H54 (cell line): ENCODE data around the gene CAD.

ENCODE experiments used
- DNase-seq: peaks from one replicate; pipeline ENCODE4 v3.0.0; 2011; ENCODE audit warnings: low spot score, mixed read lengths; ENCODE audit not compliant: insufficient read length
- FAIRE-seq: peaks from 3 replicates; lab custom pipeline; 2011; peaks lifted over from hg19 to GRCh38; lab: Jason Lieb, UNC
- POLR2A ChIP-seq: IDR thresholded peaks from 2 replicates; pipeline ENCODE4 v1.6.1; 2011; ENCODE audit warnings: low read depth, mild to moderate bottlenecking, low read length

The CAD gene

DNA sequence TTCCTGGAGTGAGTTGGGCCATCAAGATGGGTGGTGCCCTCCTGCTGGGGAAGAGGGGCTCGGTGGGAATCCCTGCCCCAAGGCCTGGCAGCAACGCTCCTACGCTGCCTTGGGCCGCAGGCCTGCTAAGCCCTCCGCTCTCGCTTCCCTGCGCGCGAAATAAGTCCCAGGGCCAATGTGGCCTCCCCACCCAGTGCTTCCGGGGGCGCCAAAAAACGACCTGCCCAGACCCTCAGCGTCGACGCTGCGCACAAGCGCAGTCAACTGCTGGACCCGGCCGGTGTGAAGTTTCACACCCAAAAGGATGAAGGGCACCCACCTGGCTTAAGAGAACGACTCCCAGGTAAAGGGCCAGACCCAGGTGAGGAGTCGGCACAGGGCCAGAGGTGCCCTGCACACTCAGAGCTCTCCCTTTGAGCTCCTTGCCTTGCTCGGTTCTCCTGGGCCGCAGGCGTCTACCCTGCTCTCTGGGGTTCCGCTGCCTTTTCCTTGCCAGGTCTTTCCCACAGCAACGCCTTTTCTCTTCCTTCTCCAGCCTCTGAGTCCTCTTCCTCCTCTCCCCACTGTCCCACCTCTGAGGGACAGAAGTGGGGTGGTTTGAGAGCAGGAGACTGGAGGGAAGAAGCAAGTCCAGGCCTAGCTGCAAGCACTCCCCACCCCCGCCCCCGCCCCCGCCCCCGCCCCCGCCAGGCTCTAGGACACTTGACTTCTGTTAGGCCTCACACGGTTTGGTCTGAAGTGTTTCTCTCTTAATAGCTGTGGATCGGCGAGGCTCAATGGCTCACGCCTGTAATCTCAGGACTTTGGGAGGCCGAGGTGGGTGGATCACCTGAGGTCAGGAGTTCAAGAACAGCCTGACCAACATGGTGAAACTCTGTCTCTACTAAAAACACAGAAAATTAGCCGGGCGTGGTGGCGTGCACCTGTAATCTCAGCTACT lies 58.3 kb downstream of the CAD start, which contains the start of gene DNAJC5G:
DNAJC5G (plus strand) TSS at position 223 of the 940 bp plus-strand sequence. CDS start 1,296 bp downstream, outside the sequence.
- no peak for TF ChIP-seq POLR2A
- no peak for FAIRE-seq
- no peak for DNase-seq

DNA sequence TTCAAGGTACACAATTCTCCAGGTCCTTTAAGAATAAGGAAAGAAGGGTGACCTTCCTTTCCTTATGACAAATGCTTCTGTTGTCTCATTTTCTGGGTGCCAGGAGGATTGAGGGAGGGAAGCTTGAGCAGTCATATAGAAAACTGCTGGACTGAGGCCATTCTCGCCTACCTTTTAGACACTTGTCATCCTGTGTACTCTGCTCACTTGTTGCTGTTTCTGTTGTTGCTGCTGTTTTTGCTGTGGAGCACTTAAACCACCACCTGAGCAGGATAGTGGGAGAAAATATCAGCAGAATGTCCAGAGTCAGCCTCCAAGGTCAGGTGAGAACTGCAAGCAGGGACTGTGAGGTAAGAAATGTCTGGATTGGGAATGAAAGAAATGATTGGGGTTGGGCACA lies 60.8 kb downstream of the CAD start:
- TF ChIP-seq POLR2A, result no peak
- FAIRE-seq (no peak), DNase-seq (no peak)

DNA sequence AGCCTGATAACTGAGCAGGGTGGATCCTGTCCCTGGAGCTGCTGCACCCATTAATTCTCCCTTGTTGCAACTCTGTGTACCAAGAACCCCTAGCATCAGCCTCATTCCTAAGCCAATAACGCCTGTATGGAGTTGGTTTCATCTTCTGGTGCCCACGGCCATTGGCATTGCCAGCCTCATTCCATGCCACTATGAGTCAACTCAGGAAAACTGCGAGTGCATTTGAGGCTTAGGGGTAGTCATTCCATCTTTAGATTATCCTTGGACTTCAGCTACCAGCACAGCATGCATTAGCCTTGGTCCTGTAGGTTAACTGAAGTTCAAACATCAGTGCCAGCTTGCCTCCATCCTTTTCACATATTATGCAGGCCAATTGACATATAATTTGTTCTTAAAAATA lies 63.7 kb downstream of the CAD start:
- peak; percentile 15 for FAIRE-seq
- TF ChIP-seq POLR2A, result no peak
- no peak for DNase-seq

DNA sequence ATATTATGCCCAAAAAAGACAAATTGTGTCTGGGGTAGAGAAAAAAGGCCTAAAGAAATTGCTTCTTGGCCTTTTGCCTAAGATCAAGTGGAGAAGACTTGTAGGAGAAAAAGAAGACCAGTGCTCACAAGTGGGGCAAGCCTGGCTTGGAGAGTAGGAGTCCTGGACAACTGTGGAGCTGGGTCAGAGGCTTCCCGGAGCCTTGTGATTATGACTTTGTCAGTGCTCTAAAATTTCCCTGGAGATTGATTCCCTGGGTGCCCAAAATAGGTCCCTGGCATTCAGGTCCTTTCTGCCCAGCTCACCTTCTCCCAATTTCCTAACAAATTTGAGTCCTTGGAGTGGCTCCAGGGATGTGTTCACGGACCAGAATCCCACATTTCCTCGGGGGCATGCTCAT lies 64.3 kb downstream of the CAD start:
- FAIRE-seq (no peak), DNase-seq (no peak)
- TF ChIP-seq POLR2A, result no peak

DNA sequence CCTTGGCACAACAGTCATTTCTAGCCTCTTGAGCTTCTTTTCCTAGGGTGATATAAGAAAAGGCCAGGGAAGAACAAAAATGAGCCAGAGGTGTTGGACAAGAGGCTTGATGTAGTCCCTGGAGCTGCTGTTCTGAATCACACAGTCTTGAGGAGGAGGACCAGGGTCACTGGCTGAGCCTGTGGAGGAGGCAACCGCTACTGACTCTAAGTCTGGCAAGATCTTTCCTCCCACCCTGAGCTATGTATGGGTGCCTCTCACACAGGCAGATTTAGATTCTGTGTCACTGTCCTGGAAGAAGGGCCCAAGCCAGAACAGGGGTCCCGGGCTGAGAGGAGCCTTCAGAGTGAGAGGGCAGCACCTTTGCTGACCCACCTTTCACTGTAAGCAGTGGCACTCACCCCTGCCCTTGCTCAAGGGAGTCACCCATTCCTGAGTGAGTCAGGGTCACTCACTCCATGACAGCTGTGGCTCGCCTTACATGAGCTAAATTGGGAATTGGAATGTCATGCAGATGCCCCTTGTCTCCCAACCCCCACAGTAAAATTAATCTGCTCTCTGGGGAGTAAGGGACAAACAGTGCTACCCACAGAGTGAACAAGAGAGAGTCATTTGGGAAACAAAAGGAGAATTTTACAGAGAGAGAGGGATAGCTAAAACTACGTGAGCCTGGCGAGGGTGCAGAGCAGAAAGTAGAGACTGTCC lies 64.8 kb downstream of the CAD start, which contains the start of gene TRIM54:
TRIM54 (plus strand) TSS at position 575 of the 705 bp plus-strand sequence. CDS start 303 bp downstream, outside the sequence.
- FAIRE-seq (no peak), DNase-seq (no peak)

DNA sequence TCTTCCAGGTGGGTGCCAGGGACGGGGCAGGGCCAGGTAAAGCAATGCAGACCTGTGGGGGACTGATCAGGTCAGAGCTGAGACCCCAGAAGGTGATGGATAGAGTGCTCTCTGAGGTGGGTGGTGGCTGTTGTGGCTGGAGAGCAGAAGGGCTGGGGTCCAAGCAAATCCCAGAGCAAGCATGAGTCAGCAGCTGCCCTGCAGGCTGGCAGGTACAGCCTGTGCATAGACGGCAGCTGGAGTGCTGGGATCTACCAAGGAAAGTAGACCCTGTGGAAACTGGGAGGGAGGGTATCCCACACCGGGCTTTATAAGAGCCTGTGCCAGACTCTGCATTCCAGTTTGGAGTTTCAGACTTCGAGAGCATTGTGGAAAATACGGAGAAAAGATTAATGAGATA lies 65.7 kb downstream of the CAD start:
- no peak for FAIRE-seq
- no peak for TF ChIP-seq POLR2A
- DNase-seq, result no peak

More for the DNA sequence above, 64.8 kb downstream of the CAD start, which contains the start of gene TRIM54:
- TF ChIP-seq POLR2A, result no peak

DNA sequence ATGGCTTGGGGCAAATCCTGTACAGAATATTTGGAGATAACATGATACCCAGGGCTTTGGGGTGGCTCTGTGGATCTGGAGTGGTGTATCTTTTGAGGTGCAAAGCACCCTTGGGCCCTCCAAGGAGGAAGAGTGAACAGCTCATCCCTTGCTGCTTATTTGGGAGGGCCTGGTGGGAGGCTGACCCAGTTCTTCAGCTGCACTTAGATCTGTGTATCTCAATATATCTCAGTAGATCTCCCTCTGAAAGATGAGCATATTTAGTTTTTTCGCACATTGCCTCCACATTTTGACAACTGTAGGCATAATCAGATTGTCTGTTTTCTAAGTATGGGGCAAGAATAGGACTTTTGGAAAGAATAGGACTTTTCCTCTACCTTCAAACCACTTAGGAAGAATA lies 67.8 kb downstream of the CAD start:
- FAIRE-seq (no peak), DNase-seq (no peak)

DNA sequence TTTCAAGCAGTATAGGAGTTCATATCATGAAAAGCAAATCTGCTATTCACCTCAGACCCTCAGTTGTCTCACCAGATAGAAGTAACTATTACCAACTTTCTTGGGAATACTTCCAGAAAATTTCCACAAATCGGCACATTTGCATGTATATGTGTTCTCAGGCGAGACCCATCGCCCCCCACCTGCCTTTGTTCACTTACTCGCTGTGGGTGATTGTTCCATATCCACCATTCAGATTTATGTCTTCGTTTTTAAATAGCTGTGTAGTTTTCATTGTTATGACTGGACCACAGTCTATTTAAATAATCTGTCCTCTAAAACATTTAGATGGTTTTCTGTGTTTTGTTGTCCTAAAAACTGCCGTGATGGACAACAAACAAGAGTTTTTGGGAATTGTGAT lies 68.3 kb downstream of the CAD start:
- TF ChIP-seq POLR2A, result no peak
- FAIRE-seq (no peak), DNase-seq (no peak)

More for the DNA sequence above, 67.8 kb downstream of the CAD start:
- no peak for TF ChIP-seq POLR2A

DNA sequence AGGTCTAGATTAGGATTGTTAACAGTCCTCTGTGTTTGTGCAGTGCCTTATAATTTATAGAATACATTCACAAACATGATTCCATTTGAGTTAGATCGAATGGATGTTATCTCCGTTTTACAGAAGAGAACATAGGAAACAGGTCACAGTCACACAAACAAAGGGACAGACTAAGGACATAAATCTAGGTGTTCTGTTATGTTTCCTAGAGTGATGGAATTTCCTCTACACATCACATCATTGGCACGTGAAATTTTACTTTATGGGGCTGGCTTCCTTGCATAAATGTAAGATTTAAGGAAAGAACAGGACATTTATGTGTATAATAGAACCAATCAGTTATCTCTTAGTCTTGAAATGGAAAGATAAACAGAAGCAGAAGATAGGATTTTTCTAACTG lies 71.4 kb downstream of the CAD start:
- no peak for FAIRE-seq
- TF ChIP-seq POLR2A, result no peak
- no peak for DNase-seq

DNA sequence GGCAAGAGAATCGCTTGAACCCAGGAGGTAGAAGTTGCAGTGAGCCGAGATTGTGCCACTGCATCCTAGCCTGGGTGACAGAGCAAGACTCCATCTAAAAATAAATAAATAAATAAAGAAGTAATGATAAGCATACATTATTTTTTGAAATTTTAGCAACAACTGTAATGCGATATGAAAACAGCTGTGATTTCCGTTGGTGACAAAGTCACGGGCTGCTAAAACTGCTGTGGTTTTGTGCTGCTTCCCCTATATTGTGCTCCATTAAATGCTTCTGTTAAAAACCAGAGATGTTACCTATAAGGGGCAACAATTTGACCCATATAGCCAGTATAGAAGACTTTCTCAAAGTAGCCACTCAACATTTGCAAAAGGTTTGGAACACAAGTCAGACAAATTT lies 73.4 kb downstream of the CAD start:
- no peak for DNase-seq
- no peak for FAIRE-seq
- TF ChIP-seq POLR2A, result no peak

DNA sequence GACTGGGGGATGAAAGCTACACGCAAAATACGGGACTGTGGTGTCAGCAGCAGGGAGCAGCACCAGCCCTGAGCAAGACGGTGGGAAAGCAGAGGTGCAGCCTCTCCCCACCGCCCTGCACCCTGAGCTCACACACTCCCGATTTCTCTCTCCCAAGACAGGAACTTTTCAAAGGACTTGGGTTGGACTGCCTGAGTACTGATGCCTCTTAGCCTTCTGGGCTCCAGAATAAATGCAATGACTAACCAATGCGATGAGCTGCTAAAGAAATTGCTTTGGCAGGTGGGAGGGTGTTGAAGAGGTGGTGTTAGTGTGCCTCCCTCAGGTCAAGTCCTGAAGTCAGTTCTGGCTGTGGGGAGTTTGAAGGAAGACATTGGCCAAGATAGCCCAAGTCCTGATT lies 74.7 kb downstream of the CAD start:
- FAIRE-seq, result no peak
- TF ChIP-seq POLR2A, result no peak
- DNase-seq, result no peak
